Activated naive CD4-positive, alpha-beta T cell treated with anti-CD3 and anti-CD28 coated beads, Interleukin-2, amount 50 U/mL, for 24 hours (primary cell): ENCODE results near the gene OXCT2.
"Not testable (repeated sequence)": the region's sequence is repeated elsewhere in the genome, so short reads cannot be mapped to it uniquely, and the experiment has no call there.

ENCODE experiments used
- H3K27ac Mint-ChIP-seq: one replicate; pipeline ENCODE4 v1.8.0; 2021; ENCODE audit warnings: mild to moderate bottlenecking, mixed read lengths
- H3K27me3 Mint-ChIP-seq: one replicate; pipeline ENCODE4 v1.8.0; 2021; ENCODE audit warnings: mixed read lengths
- H3K36me3 Mint-ChIP-seq: one replicate; pipeline ENCODE4 v1.8.0; 2021; ENCODE audit warnings: mixed read lengths
- H3K4me1 Mint-ChIP-seq: one replicate; pipeline ENCODE4 v1.8.0; 2021; ENCODE audit warnings: mixed read lengths
- H3K4me3 Mint-ChIP-seq: one replicate; pipeline ENCODE4 v1.8.0; 2021; ENCODE audit warnings: mild to moderate bottlenecking, mixed read lengths
- H3K9me3 Mint-ChIP-seq: one replicate; pipeline ENCODE4 v1.8.0; 2021; ENCODE audit warnings: mixed read lengths

Gene OXCT2

DNA sequence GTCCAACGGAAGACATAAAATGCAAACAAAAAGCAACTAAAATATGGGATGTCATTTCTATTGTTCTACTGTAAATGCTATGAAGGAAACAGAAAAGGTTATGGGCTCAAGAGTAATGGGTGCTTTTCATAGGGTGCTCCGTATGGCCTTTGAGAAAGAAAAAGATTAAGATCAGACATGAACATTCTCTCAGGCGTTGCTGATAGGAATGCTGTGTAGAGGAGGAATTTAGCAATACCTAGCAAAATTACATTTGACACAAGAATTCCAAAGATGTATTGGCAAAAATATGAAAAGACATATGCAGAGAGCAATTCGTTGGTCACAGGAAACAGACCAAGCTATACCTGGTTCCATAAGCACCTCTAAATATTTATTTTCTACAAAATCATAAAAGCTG lies 5.7 kb upstream of the OXCT2 start:
- Mint-ChIP-seq H3K36me3 (no peaks in the 10 kb centered on the region), H3K4me1 (no peaks in the 10 kb centered on the region), H3K27me3 (no peaks in the 10 kb centered on the region), H3K9me3 (no peaks in the 10 kb centered on the region), H3K27ac (no peak overlapping the region), H3K4me3 (no peak overlapping the region)

DNA sequence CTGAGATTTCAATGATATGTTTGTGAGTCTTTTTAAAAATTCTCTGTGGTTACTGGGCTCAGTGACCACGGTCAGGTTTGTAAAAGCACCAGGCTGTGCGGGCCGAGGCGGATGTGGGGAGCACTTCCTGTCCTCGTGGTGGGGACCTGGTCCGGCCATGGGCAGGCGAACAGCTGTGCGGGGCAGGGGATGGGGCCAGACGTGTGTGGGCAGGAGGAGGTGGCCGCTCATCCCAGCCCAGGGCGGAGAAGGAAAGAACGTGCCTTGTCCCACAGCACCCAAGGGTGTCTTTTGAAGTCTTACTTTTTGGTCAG lies 5.2 kb upstream of the OXCT2 start:
- Mint-ChIP-seq H3K27me3 (no peaks in the 10 kb centered on the region), H3K27ac (no peak overlapping the region), H3K9me3 (no peaks in the 10 kb centered on the region), H3K36me3 (no peaks in the 10 kb centered on the region), H3K4me1 (no peaks in the 10 kb centered on the region), H3K4me3 (no peak overlapping the region)

DNA sequence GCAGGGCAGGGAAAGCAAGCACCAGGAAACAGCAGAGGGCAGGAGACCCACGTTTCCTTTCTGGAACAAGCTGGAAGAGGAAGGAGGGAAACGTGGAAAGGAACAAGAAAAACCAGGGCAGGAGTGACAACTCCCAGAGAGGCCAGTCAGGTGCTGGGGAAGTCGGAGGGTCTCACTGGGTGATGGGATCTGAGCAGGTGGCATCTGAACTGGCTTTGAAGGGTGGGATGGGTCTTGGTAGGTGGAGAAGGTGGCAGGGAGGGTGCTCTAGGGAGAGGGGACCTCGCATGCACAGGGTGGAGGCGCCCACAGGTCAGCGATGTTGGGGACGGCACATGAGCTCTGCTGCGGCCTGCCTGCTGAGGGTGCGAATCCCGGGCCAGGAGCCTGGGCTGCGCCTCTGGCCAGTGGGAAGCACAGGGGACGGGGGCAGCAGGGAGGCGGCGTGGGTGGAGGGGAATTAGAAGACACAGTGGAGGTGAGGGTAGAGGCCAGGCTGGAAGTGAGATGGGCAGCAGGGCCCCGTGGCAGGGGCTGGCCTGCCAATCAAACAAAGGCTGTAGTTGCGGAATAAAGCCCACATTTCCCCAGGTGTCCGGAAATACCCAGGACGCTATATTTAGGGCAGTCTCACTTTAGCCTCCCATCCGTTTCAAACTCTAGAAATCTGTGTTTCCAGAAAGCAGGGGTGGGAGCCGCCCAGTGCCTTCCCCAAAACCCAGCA lies 4.7 kb upstream of the OXCT2 start:
- H3K4me1 Mint-ChIP-seq, H3K27ac Mint-ChIP-seq, H3K4me3 Mint-ChIP-seq: not testable (repeated sequence)

DNA sequence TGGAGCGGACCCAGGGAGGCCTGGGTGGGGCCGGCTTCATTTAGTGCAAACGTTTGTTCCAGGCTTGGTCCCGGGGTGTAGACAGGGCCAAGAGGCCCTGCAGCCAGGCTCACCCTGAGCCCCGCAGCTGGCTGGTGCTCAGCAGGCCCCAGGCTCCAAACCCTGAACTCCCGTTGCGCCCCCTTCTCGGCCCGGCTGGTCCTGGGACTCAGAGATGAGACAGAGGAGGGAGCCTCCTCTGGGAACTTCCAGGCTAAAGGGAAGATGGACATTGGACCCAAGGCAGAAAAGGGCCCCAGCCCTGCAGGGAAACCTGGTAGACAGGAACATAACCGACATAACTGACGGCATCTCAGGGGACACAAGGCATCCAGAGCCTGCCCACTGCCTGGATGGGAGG lies 4.0 kb upstream of the OXCT2 start:
- H3K4me1 Mint-ChIP-seq, H3K27me3 Mint-ChIP-seq, H3K4me3 Mint-ChIP-seq, H3K27ac Mint-ChIP-seq, H3K36me3 Mint-ChIP-seq, H3K9me3 Mint-ChIP-seq: not testable (repeated sequence)

More for the DNA sequence above, 4.7 kb upstream of the OXCT2 start:
- H3K9me3 Mint-ChIP-seq, H3K36me3 Mint-ChIP-seq, H3K27me3 Mint-ChIP-seq: not testable (repeated sequence)

DNA sequence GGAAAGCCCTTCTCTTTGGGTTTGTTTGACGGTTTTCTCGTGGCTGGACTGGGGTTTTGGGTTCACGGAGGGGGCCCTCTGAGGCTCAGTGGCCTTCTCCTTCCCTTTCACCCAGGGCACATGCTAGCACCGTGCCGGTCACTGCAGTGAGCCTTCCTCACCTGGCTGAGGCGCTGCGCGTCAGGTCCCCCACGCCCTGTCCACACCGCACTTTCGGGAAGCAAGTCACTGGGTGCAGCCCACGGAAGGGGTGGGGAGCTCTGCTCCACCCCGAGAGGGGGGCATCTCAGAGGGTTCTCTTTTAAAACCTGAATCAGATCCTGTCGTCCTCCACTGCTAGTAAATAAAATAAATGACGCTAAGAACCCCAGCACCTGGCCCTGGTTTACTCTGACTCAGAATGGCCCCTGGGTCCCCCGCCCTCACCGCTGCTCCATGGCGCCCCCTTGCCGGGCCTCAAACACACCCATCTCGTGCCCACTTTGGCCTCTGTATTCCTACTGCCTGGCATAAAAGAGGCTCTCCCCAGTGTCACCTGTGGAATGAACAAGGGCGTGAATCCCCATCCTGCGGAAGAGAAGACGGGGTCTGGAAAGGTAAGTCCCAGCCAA lies 2.3 kb upstream of the OXCT2 start:
- H3K4me3 Mint-ChIP-seq, H3K4me1 Mint-ChIP-seq, H3K9me3 Mint-ChIP-seq, H3K27ac Mint-ChIP-seq, H3K27me3 Mint-ChIP-seq, H3K36me3 Mint-ChIP-seq: not testable (repeated sequence)

DNA sequence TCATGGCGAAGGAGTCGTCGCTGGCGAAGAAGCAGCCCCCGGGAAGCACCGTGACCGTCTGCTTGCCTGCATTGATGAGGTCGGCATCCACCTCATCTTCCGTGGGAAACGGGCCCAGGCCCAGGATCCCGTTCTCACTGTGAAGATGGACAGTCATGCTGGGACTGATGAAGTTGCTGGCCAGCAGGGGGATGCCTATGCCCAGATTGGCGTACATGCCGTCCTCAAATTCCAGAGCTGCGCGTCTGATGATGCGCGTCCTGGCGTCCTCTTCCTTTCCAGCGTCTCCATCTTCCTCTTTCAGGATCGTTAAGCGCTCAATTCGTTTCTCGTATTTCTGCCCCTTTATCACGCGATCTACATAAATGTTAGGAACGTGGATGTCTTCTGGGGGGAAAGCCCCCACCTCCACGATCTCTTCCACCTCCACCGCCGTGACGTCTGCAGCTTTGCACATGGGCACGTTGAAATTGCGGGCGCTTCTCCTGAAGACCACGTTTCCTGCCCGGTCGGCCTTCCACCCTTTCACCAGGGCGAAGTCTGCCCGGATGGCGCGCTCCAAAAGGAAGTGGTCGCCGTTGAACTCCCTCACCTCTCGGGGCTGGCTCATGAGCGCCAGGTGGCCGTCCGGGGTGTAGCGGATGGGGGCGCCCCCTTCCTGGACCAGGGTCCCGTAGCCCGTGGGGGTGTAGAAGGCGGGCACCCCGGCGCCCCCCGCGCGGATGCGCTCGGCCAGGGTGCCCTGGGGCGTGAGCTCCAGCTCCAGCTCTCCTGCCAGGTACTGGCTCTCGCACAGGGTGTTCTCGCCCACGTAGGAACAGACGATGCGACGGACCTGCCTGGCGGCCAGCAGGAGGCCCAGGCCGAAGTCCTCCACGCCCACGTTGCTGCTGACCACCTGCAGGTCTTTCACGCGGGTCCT lies 787 bp downstream of the OXCT2 start:
- H3K9me3 Mint-ChIP-seq = not testable (repeated sequence)

DNA sequence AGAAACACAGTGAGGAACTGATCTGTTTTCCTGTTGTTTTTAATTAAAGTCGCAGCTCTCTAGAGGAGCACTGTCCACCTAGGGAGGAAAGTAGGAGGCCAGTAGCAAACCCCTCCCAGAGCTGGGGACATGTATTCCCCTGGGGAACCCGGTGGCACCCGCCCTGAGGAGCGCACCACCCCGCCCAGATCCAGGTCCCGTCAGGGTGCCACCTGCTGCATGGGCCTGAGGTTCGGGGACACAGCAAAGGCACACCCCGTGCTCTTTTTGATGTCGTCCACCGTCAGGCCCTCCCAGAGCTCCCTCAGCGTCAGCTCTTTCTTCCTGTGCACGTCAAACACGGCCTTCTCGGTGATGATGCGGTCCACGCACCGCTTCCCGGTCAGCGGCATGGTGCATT lies 1.6 kb downstream of the OXCT2 start:
- not testable (repeated sequence) for H3K4me3 Mint-ChIP-seq, H3K9me3 Mint-ChIP-seq, H3K4me1 Mint-ChIP-seq, H3K36me3 Mint-ChIP-seq, H3K27me3 Mint-ChIP-seq, H3K27ac Mint-ChIP-seq

More for the DNA sequence above, 787 bp downstream of the OXCT2 start:
- not testable (repeated sequence) for H3K27ac Mint-ChIP-seq, H3K4me1 Mint-ChIP-seq, H3K36me3 Mint-ChIP-seq, H3K27me3 Mint-ChIP-seq
- peak overlapping the region; percentile 65 for H3K4me3 Mint-ChIP-seq

DNA sequence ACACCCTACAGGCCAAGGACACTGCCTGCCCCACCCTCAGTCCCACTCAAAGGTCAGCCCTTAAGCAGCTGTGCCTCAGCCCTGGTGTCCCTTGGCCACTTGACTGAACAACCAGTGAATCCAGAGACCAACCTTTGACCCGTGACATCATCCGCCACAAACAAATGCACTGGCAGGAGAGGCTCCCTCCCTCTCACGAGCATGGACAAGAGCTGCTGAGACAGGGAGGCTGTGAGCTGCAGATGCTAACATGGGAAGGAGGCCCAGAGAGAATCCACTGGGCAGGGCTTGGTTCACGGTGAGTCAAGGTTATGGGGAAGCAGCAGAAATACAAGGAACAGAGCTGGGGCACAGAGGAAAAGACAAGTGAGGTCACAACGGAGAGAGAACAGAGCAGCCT lies 4.7 kb downstream of the OXCT2 start:
- not testable (repeated sequence) for H3K27me3 Mint-ChIP-seq, H3K4me1 Mint-ChIP-seq, H3K9me3 Mint-ChIP-seq, H3K27ac Mint-ChIP-seq, H3K4me3 Mint-ChIP-seq, H3K36me3 Mint-ChIP-seq

DNA sequence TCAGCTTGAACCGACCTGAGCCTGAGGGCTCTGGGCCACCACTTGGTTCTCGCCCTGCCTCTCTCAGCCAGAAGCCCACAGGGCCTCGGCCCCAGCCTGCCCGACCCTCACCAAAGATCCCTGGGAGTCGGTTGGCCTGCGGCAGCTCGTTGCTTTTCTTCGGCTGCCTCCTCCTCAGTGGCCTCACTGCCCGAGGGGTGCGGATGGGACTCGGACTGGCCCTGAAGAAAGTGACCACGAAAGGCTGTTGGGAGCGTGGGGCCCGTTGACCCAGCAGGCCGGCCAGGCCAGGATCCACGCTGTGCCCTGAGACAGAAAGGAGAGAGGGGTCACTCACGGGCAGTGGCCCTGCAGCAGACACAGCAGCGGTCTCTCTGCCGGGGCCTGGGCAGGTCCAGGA lies 6.6 kb downstream of the OXCT2 start:
- not testable (repeated sequence) for H3K27me3 Mint-ChIP-seq, H3K36me3 Mint-ChIP-seq, H3K4me1 Mint-ChIP-seq, H3K27ac Mint-ChIP-seq, H3K9me3 Mint-ChIP-seq, H3K4me3 Mint-ChIP-seq

DNA sequence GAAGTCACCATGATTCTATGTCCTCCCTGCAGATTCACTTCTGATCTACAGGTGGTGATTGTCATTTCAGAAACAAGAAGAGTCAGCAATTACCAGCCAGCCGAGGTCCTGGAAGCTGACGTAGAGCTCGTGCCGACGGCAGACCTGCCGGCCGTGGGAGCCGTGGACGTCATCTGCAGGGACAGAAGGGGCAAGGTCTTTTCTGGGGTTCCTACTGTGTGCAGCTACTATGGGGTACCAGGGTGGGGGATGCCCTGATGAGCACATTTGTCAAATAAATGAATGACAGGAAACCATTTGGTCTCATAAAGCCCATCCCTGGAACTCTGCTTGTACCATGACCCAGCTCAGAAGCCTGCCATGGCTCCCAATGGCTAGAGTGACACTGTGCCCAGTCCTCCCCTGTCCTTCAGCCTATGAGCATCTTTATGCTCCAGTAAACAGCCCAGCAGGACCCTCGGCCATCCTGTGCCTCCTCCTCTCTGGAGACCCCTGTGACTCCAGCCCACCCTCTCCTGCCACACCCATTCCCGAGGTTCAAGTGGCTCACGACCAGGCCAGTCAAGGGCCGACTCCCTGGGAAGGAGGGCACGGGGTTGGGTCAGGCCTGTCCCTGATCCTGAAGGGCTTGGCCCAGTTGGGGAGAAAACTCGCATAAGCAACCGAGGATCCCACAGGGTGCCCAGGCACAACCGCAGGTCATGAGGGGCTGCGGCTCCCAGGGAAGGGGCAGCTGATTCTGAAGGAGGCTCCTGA lies 7.4 kb downstream of the OXCT2 start:
- not testable (repeated sequence) for H3K27me3 Mint-ChIP-seq, H3K36me3 Mint-ChIP-seq, H3K27ac Mint-ChIP-seq, H3K9me3 Mint-ChIP-seq, H3K4me3 Mint-ChIP-seq, H3K4me1 Mint-ChIP-seq

DNA sequence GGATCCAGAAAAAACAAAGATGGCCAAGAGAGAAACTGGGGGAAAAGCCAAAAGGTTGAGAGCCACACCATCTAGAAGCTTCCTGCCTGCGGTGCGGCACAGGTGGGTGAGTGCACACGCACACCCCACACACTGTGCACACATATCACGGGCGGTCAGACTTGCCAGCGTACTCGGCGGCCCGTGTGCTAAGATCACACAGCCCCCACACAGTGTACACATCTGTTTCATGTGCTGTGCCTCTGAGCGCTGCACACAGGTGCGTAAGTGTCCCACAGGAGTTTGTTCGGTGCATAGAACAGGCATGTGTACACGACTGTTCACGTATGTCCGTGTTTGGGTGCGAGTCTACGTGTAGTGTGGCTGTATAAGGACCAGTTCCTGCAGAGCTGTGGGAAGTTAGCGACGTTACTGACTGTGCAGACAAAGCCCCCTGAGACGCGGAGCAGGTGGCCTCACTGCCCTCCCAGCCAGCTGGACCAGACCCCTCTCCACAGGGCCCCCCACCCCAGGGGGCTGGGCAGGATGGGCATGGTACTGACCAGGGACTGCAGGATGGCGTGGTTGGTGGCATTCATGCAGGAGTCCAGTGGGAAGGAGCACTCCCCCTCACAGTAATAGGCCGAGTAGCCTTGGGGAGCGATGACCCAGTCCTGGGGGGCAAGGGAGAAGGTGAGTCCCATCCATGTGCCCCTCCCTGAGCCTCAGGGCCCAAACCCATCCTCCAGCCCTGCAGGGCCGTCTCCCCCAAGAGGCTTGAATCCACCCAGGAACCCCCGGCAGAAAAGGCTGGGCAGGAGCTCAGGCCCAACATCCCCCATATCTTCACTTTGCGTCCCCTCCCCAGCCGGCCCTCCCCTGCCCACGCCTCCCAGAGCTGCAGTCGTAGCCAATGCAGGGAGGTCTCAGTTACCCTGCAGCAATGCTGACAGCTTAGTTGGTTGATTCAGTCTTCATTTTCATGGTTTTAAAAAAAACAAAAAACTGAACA lies 8.3 kb downstream of the OXCT2 start:
- H3K27ac Mint-ChIP-seq = no peak overlapping the region
- no peak overlapping the region for H3K4me3 Mint-ChIP-seq
- no peaks in the 10 kb centered on the region for H3K4me1 Mint-ChIP-seq
- no peaks in the 10 kb centered on the region for H3K9me3 Mint-ChIP-seq
- H3K27me3 Mint-ChIP-seq = no peaks in the 10 kb centered on the region
- H3K36me3 Mint-ChIP-seq = no peaks in the 10 kb centered on the region

DNA sequence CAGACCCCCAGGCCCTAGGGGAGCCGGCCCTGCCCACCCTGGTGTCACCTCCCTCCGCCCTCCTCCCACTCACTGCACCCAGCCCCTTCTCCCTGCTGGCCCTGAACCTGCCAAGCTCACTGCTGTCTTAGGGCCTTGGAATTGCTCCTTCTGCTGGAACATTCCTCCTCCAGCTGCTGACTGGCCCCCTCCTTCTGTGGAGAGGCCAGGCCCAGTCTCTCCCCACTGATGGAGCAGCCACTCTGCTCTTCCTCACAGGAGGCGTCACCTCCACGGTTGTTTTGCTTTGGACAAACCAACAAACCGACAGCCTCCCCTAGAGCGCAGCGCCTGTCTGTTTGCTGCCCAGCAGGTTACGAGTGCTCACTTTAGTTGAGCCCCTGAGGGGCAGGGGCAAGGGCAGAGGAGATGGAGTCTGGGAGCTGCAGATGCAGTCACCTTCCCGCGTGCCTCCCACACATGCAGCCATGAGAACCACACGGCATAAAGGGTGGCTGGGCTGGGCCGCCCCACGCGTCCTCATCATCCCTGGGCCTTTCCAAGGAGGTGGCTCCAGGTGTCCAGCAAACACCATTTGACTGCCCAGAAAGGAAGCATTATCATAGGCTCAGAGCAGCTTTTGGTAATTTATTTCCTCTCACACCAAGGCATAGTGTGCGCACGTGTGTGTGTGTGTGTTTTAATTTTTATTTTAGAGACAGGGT lies 9.4 kb downstream of the OXCT2 start:
- Mint-ChIP-seq H3K9me3 (no peaks in the 10 kb centered on the region), H3K36me3 (peaks cover 6% of the 10 kb centered on the region), H3K27me3 (no peaks in the 10 kb centered on the region), H3K4me3 (no peak overlapping the region), H3K4me1 (no peaks in the 10 kb centered on the region), H3K27ac (no peak overlapping the region)

DNA sequence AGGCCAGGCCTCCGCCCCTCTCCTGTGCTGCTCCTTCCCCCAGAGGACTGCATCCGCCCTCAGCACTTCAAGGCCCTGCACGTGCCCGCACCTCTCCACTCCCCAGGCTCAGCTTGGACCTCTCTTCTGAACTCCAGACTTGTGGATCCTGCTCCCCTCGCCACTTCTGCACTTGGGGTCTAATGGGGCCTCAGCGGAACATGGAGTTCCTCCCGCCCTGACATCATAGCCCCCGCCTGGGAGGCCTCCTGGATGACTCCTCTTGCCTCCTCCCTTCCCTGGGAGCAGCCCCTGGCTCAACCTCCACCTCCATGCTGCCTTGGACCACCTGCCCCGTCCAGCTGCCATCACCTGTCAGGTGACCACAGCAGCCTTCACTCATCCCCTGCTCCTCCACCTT lies 10.1 kb downstream of the OXCT2 start:
- no peak overlapping the region for H3K4me3 Mint-ChIP-seq
- no peaks in the 10 kb centered on the region for H3K9me3 Mint-ChIP-seq
- no peaks in the 10 kb centered on the region for H3K4me1 Mint-ChIP-seq
- H3K36me3 Mint-ChIP-seq = peaks cover 6% of the 10 kb centered on the region
- H3K27ac Mint-ChIP-seq = no peak overlapping the region
- no peaks in the 10 kb centered on the region for H3K27me3 Mint-ChIP-seq

DNA sequence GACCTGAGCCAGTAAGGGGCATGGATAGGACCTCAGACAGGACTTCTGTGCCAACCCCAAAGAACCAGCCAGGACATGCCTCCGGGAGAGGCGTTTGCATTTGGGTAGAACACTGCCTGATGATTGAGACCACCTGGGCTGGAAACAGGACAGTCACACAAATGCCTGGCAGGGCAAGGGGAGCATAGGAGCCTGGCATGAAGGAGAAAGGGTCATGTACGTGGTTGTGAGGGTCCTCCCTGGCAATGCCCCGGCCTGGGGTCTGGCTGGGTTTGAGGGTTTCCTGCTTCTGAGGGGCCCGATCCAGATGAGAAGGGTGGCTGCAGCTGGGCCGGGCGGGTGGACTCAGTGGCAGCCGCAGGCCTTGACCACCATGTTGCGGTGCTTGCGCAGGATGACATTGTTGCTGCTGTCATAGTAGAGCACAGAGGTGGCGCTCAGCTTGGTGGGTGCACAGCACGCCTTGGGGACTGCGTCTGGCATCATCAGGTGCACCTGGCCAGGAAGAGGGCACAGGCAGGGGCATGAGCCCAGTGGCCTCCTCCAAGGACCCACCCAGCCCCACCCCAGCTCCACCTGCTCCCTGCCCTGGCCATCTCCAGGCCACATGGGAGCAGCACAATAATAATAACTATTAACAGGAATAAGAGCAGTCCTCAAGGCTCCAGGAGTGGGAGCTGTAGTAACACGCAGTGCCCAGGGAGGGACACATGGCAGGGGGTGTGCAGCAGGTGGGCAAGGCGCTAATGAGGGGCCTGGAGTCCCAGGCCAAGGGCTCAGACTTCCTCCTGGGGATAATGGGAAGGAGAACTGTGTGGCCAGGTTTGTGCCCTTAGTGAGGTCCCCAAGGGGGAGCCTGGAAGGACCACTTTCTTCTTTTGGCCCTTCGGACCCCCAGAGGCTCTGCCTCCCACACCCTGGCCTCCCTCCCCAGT lies 10.8 kb downstream of the OXCT2 start:
- H3K36me3 Mint-ChIP-seq = peaks cover 6% of the 10 kb centered on the region
- no peaks in the 10 kb centered on the region for H3K4me1 Mint-ChIP-seq
- no peak overlapping the region for H3K27ac Mint-ChIP-seq
- no peak overlapping the region for H3K4me3 Mint-ChIP-seq
- H3K27me3 Mint-ChIP-seq = no peaks in the 10 kb centered on the region
- no peaks in the 10 kb centered on the region for H3K9me3 Mint-ChIP-seq
